LNCaP clone FGC (cell line): ENCODE data around the gene CPA1.

ENCODE experiments used
- DNase-seq: peaks from one replicate; pipeline ENCODE4 v3.0.0-alpha.2; 2011; ENCODE audit warnings: low read depth
- H3K4me3 ChIP-seq: 2 replicates; pipeline ENCODE4 v1.5.1; 2011; ENCODE audit warnings: mild to moderate bottlenecking, low read depth, low read length, control low read depth
- CTCF ChIP-seq: IDR thresholded peaks from 2 replicates; pipeline ENCODE4 v1.5.1; 2012; ENCODE audit warnings: mild to moderate bottlenecking; ENCODE audit not compliant: control insufficient read depth, insufficient read depth; ENCODE audit errors: extremely low read depth

The CPA1 gene

GRCh38 chr7:130396109-130396508, 15.8 kb downstream of the CPA1 start:
- no peak for TF ChIP-seq CTCF
- H3K4me3 ChIP-seq, result no peak overlapping the region
- DNase-seq, result no peak

GRCh38 chr7:130397051-130397757, 16.9 kb downstream of the CPA1 start:
- H3K4me3 ChIP-seq, result no peak overlapping the region
- no peak for TF ChIP-seq CTCF
- DNase-seq, result peak; percentile 65

- no peak for TF ChIP-seq CTCF
- H3K4me3 ChIP-seq, result no peak overlapping the region
- no peak for DNase-seq
Measured at GRCh38 chr7:130397758-130398073, 17.4 kb downstream of the CPA1 start.

- no peak for TF ChIP-seq CTCF
- DNase-seq, result no peak
Measured at GRCh38 chr7:130398526-130399090, 18.3 kb downstream of the CPA1 start.

GRCh38 chr7:130400120-130400572, 19.9 kb downstream of the CPA1 start:
- DNase-seq, result no peak
- no peak overlapping the region for H3K4me3 ChIP-seq
- no peak for TF ChIP-seq CTCF

More at GRCh38 chr7:130398526-130399090, 18.3 kb downstream of the CPA1 start:
- H3K4me3 ChIP-seq, result no peak overlapping the region

GRCh38 chr7:130401101-130401500, 20.8 kb downstream of the CPA1 start:
- no peak overlapping the region for H3K4me3 ChIP-seq
- DNase-seq, result no peak
- no peak for TF ChIP-seq CTCF

- no peak overlapping the region for H3K4me3 ChIP-seq
- TF ChIP-seq CTCF, result no peak
- no peak for DNase-seq
Measured at GRCh38 chr7:130401578-130401977, 21.3 kb downstream of the CPA1 start.
